Neural cell (in vitro differentiated cells): ENCODE measurements around the gene CDK15. TPM values are rescaled to one million over a fixed set of nuclear protein-coding genes. Genes with fewer than 3 reads are reported as not detected.

Experiments used
- H2AFZ ChIP-seq: fragments of 200-600, 300-800 bp; sonication (generic), shearing (Covaris generic); 2 replicates; pipeline ENCODE4 v1.6.0; 2014; ENCODE audit warnings: low read depth, mild to moderate bottlenecking, antibody characterized with exemption, low read length, moderate library complexity
- H3F3A ChIP-seq: fragments of 200-600 bp; shearing (Covaris generic); 2 replicates; pipeline ENCODE4 v1.6.1; 2016; ENCODE audit warnings: mild to moderate bottlenecking, moderate library complexity, mixed read lengths, antibody characterized with exemption, low read length; ENCODE audit not compliant: insufficient read depth, poor library complexity, severe bottlenecking
- H3K27ac ChIP-seq: fragments of 200-600, 300-800 bp; sonication (generic), shearing (Covaris generic); 2 replicates; pipeline ENCODE4 v1.5.1; 2014; ENCODE audit warnings: mild to moderate bottlenecking, low read length, moderate library complexity
- H3K27me3 ChIP-seq: fragments of 300-800, 200-600 bp; sonication (generic), shearing (Covaris generic); 2 replicates; pipeline ENCODE4 v1.6.0; 2014; ENCODE audit warnings: mild to moderate bottlenecking, low read depth, low read length, moderate library complexity; ENCODE audit not compliant: insufficient read depth
- H3K36me3 ChIP-seq: fragments of 300-800, 200-600 bp; sonication (generic), shearing (Covaris generic); 2 replicates; pipeline ENCODE4 v1.5.1; 2014; ENCODE audit warnings: mild to moderate bottlenecking, antibody characterized with exemption, low read length, moderate library complexity; ENCODE audit not compliant: insufficient read depth
- H3K4me2 ChIP-seq: fragments of 300-800, 200-600 bp; sonication (generic), shearing (Covaris generic); 2 replicates; pipeline ENCODE4 v1.6.0; 2014; ENCODE audit warnings: mild to moderate bottlenecking, low read length
- H3K4me3 ChIP-seq: fragments of 300-800, 200-600 bp; sonication (generic), shearing (Covaris generic); 2 replicates; pipeline ENCODE4 v1.5.1; 2014; ENCODE audit warnings: mild to moderate bottlenecking, low read length, moderate library complexity
- H3K79me2 ChIP-seq: fragments of 200-600 bp; shearing (Covaris generic); replicated peaks from 2 replicates; pipeline ENCODE4 v1.6.0; 2014; ENCODE audit warnings: mild to moderate bottlenecking, low read length, moderate library complexity; ENCODE audit not compliant: insufficient read depth
- H3K9ac ChIP-seq: fragments of 300-800, 200-600 bp; sonication (generic), shearing (Covaris generic); 2 replicates; pipeline ENCODE4 v1.6.1; 2016; ENCODE audit warnings: mild to moderate bottlenecking, low read length, mixed read lengths
- H3K9me2 ChIP-seq: fragments of 200-600 bp; shearing (Covaris generic); 2 replicates; pipeline ENCODE4 v1.6.1; 2016; ENCODE audit warnings: mild to moderate bottlenecking, low read length, mixed read lengths; ENCODE audit not compliant: insufficient read depth
- H3K9me3 ChIP-seq: fragments of 200-600, 300-800 bp; sonication (generic), shearing (Covaris generic); 2 replicates; pipeline ENCODE4 v1.6.1; 2016; ENCODE audit warnings: mild to moderate bottlenecking, mixed run types, low read length, moderate library complexity, mixed read lengths
- H4K20me1 ChIP-seq: fragments of 200-600 bp; shearing (Covaris generic); 2 replicates; pipeline ENCODE4 v1.6.1; 2016; ENCODE audit warnings: mild to moderate bottlenecking, mixed run types; ENCODE audit not compliant: insufficient read depth
- EP300 ChIP-seq: fragments of 450-650 bp; conservative IDR thresholded peaks from 2 replicates; pipeline ENCODE4 v1.6.1; 2014; ENCODE audit warnings: antibody characterized with exemption, mild to moderate bottlenecking, moderate library complexity; ENCODE audit not compliant: poor library complexity, severe bottlenecking
- EZH2 ChIP-seq: fragments of 200-600, 300-800 bp; shearing (Covaris generic), sonication (generic); IDR thresholded peaks from 2 replicates; pipeline ENCODE4 v1.6.1; 2014; ENCODE audit warnings: antibody characterized with exemption, low read length, borderline replicate concordance, mild to moderate bottlenecking; ENCODE audit not compliant: insufficient read depth, poor library complexity, severe bottlenecking
- MXI1 ChIP-seq: fragments of 450-650 bp; conservative IDR thresholded peaks from 2 replicates; pipeline ENCODE4 v1.6.1; 2014; ENCODE audit warnings: antibody characterized with exemption, mild to moderate bottlenecking; ENCODE audit not compliant: poor library complexity, severe bottlenecking
- POLR2AphosphoS5 ChIP-seq: IDR thresholded peaks from 2 replicates; pipeline ENCODE4 v1.6.1; 2012
- RAD21 ChIP-seq: fragments of 450-650 bp; conservative IDR thresholded peaks from 2 replicates; pipeline ENCODE4 v1.6.1; 2014; ENCODE audit warnings: antibody characterized with exemption, mild to moderate bottlenecking, moderate library complexity
- SMC3 ChIP-seq: fragments of 450-650 bp; conservative IDR thresholded peaks from 2 replicates; pipeline ENCODE4 v1.6.1; 2014; ENCODE audit warnings: antibody characterized with exemption, mild to moderate bottlenecking, moderate library complexity; ENCODE audit not compliant: poor library complexity
- TAF1 ChIP-seq: IDR thresholded peaks from 2 replicates; pipeline ENCODE4 v1.6.1; 2012; ENCODE audit warnings: low read depth
- polyA plus RNA-seq: library from polyadenylated mRNA; depleted of rRNA; stranded (reverse); fragments of >200 nt; gene quantifications from 2 replicates; pipeline ENCODE4 v1.2.3, GENCODE V29; 2014
- TF ChIP-seq, protein P1 (sequence below): fragments of 450-650 bp; IDR thresholded peaks from 2 replicates; pipeline ENCODE4 v1.5.1; 2014; ENCODE audit warnings: antibody characterized with exemption, mild to moderate bottlenecking, moderate library complexity; ENCODE audit not compliant: poor library complexity, severe bottlenecking
- TF ChIP-seq, protein P2 (sequence below): IDR thresholded peaks from 2 replicates; pipeline ENCODE4 v1.6.1; 2012; ENCODE audit warnings: borderline replicate concordance

CDK15 gene
- polyA plus RNA-seq, 1 donor from 2014 or later = 0.09 TPM

- H3K4me2 ChIP-seq = no peak overlapping the region
- H3K4me3 ChIP-seq = no peak overlapping the region
- no peaks in the 10 kb centered on the region for H3K9me3 ChIP-seq
- no peak overlapping the region for H3K9ac ChIP-seq
- TF ChIP-seq, protein P1, sequence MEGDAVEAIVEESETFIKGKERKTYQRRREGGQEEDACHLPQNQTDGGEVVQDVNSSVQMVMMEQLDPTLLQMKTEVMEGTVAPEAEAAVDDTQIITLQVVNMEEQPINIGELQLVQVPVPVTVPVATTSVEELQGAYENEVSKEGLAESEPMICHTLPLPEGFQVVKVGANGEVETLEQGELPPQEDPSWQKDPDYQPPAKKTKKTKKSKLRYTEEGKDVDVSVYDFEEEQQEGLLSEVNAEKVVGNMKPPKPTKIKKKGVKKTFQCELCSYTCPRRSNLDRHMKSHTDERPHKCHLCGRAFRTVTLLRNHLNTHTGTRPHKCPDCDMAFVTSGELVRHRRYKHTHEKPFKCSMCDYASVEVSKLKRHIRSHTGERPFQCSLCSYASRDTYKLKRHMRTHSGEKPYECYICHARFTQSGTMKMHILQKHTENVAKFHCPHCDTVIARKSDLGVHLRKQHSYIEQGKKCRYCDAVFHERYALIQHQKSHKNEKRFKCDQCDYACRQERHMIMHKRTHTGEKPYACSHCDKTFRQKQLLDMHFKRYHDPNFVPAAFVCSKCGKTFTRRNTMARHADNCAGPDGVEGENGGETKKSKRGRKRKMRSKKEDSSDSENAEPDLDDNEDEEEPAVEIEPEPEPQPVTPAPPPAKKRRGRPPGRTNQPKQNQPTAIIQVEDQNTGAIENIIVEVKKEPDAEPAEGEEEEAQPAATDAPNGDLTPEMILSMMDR = no peak
- TF ChIP-seq SMC3 (no peak), POLR2AphosphoS5 (no peak), RAD21 (no peak), EP300 (no peak), EZH2 (no peak), TAF1 (no peak), MXI1 (no peak)
- TF ChIP-seq, protein P2, sequence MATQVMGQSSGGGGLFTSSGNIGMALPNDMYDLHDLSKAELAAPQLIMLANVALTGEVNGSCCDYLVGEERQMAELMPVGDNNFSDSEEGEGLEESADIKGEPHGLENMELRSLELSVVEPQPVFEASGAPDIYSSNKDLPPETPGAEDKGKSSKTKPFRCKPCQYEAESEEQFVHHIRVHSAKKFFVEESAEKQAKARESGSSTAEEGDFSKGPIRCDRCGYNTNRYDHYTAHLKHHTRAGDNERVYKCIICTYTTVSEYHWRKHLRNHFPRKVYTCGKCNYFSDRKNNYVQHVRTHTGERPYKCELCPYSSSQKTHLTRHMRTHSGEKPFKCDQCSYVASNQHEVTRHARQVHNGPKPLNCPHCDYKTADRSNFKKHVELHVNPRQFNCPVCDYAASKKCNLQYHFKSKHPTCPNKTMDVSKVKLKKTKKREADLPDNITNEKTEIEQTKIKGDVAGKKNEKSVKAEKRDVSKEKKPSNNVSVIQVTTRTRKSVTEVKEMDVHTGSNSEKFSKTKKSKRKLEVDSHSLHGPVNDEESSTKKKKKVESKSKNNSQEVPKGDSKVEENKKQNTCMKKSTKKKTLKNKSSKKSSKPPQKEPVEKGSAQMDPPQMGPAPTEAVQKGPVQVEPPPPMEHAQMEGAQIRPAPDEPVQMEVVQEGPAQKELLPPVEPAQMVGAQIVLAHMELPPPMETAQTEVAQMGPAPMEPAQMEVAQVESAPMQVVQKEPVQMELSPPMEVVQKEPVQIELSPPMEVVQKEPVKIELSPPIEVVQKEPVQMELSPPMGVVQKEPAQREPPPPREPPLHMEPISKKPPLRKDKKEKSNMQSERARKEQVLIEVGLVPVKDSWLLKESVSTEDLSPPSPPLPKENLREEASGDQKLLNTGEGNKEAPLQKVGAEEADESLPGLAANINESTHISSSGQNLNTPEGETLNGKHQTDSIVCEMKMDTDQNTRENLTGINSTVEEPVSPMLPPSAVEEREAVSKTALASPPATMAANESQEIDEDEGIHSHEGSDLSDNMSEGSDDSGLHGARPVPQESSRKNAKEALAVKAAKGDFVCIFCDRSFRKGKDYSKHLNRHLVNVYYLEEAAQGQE = no peak
- H3K27ac ChIP-seq = no peak overlapping the region
- no peaks in the 10 kb centered on the region for H4K20me1 ChIP-seq
- no peaks in the 10 kb centered on the region for H3K9me2 ChIP-seq
- H3K79me2 ChIP-seq = no peaks in the 10 kb centered on the region
- H3K27me3 ChIP-seq = no peaks in the 10 kb centered on the region
- no peak overlapping the region for H2AFZ ChIP-seq
- no peaks in the 10 kb centered on the region for H3F3A ChIP-seq
- no peaks in the 10 kb centered on the region for H3K36me3 ChIP-seq
These were observed 7.8 kb downstream of the CDK15 start for GRCh38 chr2:201813996-201814760.

- TF ChIP-seq EZH2 (no peak), RAD21 (no peak), POLR2AphosphoS5 (no peak), EP300 (no peak), MXI1 (no peak), SMC3 (no peak), TAF1 (no peak)
- TF ChIP-seq, protein P1 = no peak
- TF ChIP-seq, protein P2 = no peak
- Histone ChIP-seq H3K36me3 (no peaks in the 10 kb centered on the region), H3K79me2 (no peaks in the 10 kb centered on the region)
These were observed 10.6 kb downstream of the CDK15 start for GRCh38 chr2:201816657-201817575.

More at GRCh38 chr2:201816657-201817575, 10.6 kb downstream of the CDK15 start:
- no peak overlapping the region for H3K4me3 ChIP-seq
- H2AFZ ChIP-seq = no peak overlapping the region
- H3K27me3 ChIP-seq = no peaks in the 10 kb centered on the region
- no peaks in the 10 kb centered on the region for H3K9me3 ChIP-seq
- H3K4me2 ChIP-seq = no peak overlapping the region
- H4K20me1 ChIP-seq = no peaks in the 10 kb centered on the region
- H3K27ac ChIP-seq = no peak overlapping the region
- H3F3A ChIP-seq = no peaks in the 10 kb centered on the region
- no peaks in the 10 kb centered on the region for H3K9me2 ChIP-seq
- no peak overlapping the region for H3K9ac ChIP-seq
